GM19467 (cell line): ENCODE results near the gene GRB14.
A peak's percentile ranks its signal among the peaks of the same experiment; 100 is the strongest.
"Not testable (repeated sequence)": the region's sequence is repeated elsewhere in the genome, so short reads cannot be mapped to it uniquely, and the experiment has no call there.

Source experiments
- ATAC-seq: cut with Tn5 transposase; IDR thresholded peaks from one replicate; pipeline ENCODE4 v1.9.1; 2021; ENCODE audit warnings: mild to moderate bottlenecking, moderate library complexity; ENCODE audit not compliant: unreplicated experiment

Gene GRB14

GRCh38 chr2:164560902-164561301 lies 60.4 kb downstream of the GRB14 start:
- no peak for ATAC-seq

GRCh38 chr2:164560181-164560792 lies 61.0 kb downstream of the GRB14 start:
- ATAC-seq = no peak

- ATAC-seq = no peak
These were observed 62.8 kb downstream of the GRB14 start for GRCh38 chr2:164558450-164558849.

- no peak for ATAC-seq
These were observed 66.8 kb downstream of the GRB14 start for GRCh38 chr2:164554487-164554886.

- no peak for ATAC-seq
These were observed 69.8 kb downstream of the GRB14 start for GRCh38 chr2:164551519-164551918.

- ATAC-seq = not testable (repeated sequence)
These were observed 71.6 kb downstream of the GRB14 start for GRCh38 chr2:164549705-164550104.

GRCh38 chr2:164545484-164545883 lies 75.8 kb downstream of the GRB14 start:
- ATAC-seq = no peak

GRCh38 chr2:164542581-164543021 lies 78.7 kb downstream of the GRB14 start:
- no peak for ATAC-seq

GRCh38 chr2:164538240-164538866 lies 82.9 kb downstream of the GRB14 start:
- ATAC-seq = peak; percentile 70

- ATAC-seq = no peak
These were observed 85.8 kb downstream of the GRB14 start for GRCh38 chr2:164535280-164536025.

- no peak for ATAC-seq
These were observed 90.8 kb downstream of the GRB14 start for GRCh38 chr2:164530464-164530863.

GRCh38 chr2:164523726-164524125 lies 97.6 kb downstream of the GRB14 start:
- ATAC-seq = no peak

GRCh38 chr2:164523009-164523408 lies 98.3 kb downstream of the GRB14 start:
- no peak for ATAC-seq

GRCh38 chr2:164522561-164522981 lies 98.7 kb downstream of the GRB14 start:
- no peak for ATAC-seq

GRCh38 chr2:164515734-164516133 lies 105.5 kb downstream of the GRB14 start:
- no peak for ATAC-seq

- no peak for ATAC-seq
These were observed 106.3 kb downstream of the GRB14 start for GRCh38 chr2:164515030-164515429.

GRCh38 chr2:164514491-164514890 lies 106.8 kb downstream of the GRB14 start:
- no peak for ATAC-seq

GRCh38 chr2:164512871-164513270 lies 108.4 kb downstream of the GRB14 start:
- no peak for ATAC-seq

- no peak for ATAC-seq
These were observed 109.5 kb downstream of the GRB14 start for GRCh38 chr2:164511738-164512137.

GRCh38 chr2:164510895-164511294 lies 110.4 kb downstream of the GRB14 start:
- no peak for ATAC-seq

GRCh38 chr2:164509137-164509877 lies 112.0 kb downstream of the GRB14 start:
- ATAC-seq = no peak
